Raji (cell line): ENCODE data around the gene NNAT.

Experiments
- POLR2A ChIP-seq: IDR thresholded peaks from 2 replicates; pipeline ENCODE4 v1.6.1; 2011; ENCODE audit warnings: low read depth, low read length, control low read depth; ENCODE audit not compliant: insufficient read depth

NNAT gene

DNA sequence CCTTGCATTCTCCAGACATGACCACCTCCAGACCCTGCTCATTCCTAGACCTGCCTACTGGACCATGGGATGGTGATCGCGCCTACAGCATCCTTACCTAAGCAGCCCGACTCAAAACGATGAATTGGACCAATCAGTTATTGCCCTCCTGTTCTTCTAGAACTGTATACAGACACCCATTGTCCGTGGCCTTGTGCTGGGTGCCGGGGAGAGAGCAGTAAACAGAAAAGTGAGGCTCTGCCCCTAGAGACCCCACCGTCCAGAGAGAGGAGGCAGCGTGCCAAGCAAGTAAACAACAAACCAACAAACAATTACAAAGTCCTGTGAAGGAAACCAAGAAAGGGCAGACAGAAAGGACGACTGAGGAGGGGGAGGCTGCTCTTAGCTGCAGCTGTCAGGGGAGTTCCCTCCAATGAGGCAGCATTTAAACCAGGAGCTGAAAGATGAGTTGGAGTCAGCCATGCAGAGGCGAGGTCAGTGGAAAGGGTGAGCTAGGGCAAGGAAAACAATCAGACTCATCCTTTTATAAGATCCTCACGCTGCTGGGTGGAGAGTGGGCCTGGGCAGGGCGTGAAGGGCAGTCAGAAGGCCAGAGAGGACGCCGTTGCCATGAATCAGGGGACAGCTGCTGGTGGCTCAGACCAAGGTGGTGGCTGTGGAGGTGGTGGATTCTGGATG lies 44.2 kb downstream of the NNAT start:
- no peak for TF ChIP-seq POLR2A

DNA sequence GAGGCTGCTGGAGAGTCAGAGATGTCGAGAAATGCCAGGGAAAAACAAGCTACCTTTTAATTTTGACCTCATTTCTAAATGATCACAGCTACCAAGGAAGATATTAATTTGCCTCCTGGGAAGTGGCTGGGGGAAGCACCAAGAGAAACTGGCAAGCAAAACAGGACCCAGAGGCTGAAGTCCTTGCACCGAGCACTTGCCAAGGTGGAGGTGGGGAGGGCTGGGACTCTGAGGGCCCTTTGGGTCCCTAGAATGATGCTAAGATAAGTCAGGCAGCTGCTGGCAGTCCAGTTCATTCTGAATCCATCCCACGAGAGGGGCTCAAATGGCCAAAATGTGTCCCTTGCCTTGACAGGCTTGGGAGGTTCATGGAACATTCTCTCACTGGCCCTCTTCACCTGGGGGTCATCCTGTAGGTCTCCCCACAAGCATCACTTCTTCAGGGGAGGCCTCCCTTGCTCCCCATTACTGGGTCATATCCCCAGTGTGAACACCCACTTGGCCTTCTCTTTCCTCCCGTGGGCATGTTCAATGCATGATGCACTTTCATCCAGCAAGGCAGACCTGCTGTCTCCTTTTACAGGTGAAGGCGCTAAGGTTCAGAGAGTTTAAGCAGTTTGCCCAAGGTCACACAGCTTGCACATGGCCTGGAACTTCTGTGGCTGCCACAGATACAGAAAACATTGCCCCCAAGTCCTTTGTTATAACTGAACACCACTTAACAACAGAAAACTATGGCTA lies 45.7 kb downstream of the NNAT start:
- TF ChIP-seq POLR2A = no peak

DNA sequence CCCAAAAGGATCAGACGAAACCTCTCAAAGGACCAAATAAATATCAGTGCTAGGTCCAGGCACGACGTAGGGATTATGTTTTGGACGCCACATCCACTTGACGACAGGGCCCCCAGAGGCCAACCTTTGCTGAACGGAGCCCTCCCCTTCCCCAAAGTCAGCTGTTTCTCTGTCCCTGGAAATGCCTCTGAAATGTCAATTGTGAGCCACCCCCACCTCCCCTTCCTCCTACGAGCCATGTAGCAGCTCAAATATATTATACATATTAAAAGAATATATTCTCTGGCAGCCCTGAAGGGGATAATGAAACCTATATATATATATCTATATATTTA lies 46.2 kb downstream of the NNAT start:
- no peak for TF ChIP-seq POLR2A

DNA sequence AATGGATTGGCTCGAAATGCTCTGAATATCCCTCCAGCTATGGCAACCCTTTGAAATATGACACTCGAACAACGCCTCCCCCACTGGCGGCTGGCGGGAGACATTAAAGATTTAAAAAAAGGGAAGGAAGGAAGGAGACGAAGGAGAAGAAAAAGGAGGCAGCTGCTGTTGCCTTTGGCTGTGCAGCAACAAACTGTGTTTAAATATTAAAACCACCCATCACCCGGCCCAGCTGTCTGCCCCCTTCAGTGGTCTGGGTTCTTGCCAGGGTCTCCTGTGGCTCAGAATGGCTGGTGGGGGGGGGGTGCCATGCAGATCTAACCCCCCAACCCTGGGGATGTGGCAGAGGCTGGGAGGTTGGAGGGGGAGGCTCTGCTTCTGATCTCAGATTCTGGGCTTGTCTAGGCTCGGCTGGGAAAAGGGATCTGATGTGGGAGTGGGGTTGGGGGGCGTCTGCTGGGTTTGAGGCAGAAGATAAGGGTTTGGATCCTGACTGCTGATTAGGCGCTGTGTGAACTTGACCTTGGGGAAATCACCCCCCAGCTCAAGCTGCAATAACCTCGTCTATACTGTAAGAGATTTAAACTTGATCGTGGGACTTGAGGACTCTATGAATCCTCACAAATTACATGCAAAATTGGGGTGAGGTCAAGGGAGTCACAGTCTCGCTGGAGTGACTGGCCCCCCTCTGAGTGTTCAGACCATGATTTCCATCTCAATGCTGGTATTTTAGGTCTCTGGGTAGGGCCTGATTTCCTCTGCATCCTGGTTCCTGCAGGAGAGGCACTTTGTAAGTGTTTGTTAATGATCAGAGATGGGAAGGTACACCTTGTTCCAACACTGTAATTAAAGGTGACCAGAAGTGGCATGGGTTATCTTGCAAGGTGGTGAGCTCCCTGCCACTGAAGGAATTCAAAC lies 46.9 kb downstream of the NNAT start:
- no peak for TF ChIP-seq POLR2A

DNA sequence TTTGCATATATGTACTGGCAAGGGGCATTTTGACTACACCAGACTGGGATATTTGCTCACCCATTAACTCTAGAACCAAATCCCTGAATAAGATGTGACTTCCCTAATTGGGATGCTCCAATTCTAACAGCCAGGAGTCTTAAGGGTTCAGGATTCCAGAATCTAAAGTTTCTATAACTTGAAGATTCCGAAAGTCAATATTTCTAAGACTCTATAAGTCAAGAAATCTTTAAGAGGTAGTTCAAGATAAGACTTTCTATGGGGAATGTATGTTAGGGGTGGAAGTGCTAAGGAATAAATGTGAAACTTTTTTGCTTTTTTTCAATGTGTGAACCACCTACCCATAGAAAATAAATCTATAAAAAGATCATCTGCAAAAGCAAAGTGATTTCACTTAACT lies 49.4 kb downstream of the NNAT start:
- TF ChIP-seq POLR2A = no peak

DNA sequence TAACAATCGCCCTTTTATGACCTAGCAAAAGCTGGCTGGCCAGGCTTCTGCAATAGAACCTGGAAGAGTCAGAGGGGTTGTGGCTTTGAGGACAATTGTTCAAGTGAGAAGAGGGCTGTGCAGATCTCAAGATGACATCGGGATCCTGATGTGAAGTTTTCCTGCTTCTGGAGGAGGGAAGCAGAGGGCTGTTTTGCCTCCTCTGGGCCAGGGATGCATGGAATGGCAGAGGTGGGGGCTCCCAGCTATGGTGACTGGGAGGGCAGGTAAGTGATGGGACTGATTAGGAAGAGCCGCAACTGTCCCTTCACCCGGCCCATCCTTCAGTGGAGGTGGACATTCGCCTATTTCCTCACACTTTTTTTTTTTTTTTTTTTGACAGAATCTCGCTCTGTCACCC lies 50.0 kb downstream of the NNAT start:
- TF ChIP-seq POLR2A = no peak
